Urinary bladder (tissue), 4 donors: Measurements from ENCODE around the gene SYVN1. TPM values are rescaled to one million over a fixed set of nuclear protein-coding genes. Genes with fewer than 3 reads are reported as not detected.
A peak's percentile ranks its signal among the peaks of the same experiment; 100 is the strongest.

Source experiments
- DNase-seq: peaks from one replicate; pipeline ENCODE4 v3.0.0-alpha.2; 2015; ENCODE audit errors: extremely low spot score
- H3K27ac ChIP-seq: one replicate; pipeline ENCODE4 v1.5.1; 2013; ENCODE audit warnings: low read depth, mild to moderate bottlenecking, moderate library complexity
- H3K36me3 ChIP-seq: one replicate; pipeline ENCODE4 v1.6.1; 2013; ENCODE audit warnings: mild to moderate bottlenecking, moderate library complexity; ENCODE audit not compliant: insufficient read depth
- H3K4me1 ChIP-seq: one replicate; pipeline ENCODE4 v1.6.1; 2013; ENCODE audit warnings: mild to moderate bottlenecking, moderate library complexity; ENCODE audit not compliant: insufficient read depth
- H3K4me3 ChIP-seq: one replicate; pipeline ENCODE4 v1.5.1; 2013; ENCODE audit warnings: low read depth, low read length
- WGBS: extraction: QIAGEN DNeasy Blood & Tissue Kit; methylation state at CpG from one replicate; pipeline ENCODE4 v1.1.7; 2013; 5-methylcytosine and 5-hydroxymethylcytosine counted together
- polyA plus RNA-seq: library from polyadenylated mRNA; stranded (reverse); fragments of 200-250 nt; gene quantifications from one replicate; pipeline ENCODE4 v1.2.3, GENCODE V29; 2013
- total RNA-seq: library from RNA; depleted of rRNA; stranded (reverse); fragments of >200 nt; gene quantifications from one replicate; pipeline ENCODE4 v1.2.3, GENCODE V29; 2014
- donor health status: healthy with polysubstance abuse.
- donor health status: healthy.

SYVN1 gene
- total and polyA plus RNA-seq, 2 donors = 16.2 to 29.3 TPM

DNA sequence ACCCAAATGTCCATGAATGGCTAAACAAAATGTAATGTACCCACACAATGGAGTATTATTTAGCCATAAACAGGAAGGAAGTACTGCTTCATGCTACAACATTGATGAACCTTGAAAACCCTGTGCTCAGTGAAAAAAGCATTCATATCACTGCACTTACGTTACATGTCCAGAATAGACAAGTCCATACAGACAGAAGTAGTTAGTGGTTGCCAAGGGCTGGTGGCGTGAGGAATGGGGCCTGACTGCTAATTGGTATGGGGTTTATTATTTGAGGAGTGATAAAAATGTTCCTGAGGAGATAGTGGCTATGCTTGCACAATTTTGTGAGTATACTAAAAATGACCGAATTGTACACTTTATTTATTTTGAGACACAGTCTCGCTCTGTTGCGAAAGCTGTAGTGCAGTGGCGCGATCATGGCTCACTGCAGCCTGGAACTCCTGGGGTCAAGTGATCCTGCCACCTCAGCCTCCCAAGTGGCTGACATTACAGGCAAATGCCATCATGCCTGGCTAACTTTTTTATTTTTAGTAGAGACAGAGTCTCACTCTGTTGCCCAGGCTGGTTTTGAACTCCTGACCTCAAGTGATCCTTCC lies 7.7 kb upstream of the SYVN1 start:
- H3K27ac ChIP-seq = no peak overlapping the region
- WGBS = 81% methylated on average over 7 of the region's 7 CpGs
- peaks cover 2% of the 10 kb centered on the region for H3K4me1 ChIP-seq
- no peaks in the 10 kb centered on the region for H3K36me3 ChIP-seq
- no peak overlapping the region for H3K4me3 ChIP-seq
- no peak for DNase-seq

DNA sequence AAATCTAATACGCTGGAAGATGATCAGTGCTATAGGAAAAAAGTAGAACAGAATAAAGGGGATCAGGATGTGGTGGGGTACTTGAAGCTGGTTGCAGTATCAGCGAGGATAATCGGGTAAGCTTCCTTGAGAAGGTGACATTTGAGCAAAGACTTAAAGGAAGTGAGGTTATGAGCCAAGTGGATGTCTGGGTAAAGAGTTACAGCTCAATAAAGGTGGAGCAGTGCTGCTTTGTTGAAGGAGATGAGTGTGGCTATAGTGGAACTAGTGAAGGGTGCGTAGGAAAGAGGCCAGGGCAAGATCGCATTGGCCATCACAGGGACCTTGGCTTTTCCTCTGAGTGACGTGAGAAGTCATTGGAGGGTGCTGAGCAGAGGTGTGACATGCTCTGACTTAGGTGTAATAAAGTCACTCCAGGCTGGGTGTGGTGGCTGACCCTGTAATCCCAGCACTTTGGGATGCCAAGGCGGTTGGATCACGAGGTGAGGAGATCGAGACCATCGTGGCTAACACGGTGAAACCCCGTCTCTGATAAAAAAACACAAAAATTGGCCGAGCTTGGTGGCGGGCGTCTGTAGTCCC lies 2.3 kb upstream of the SYVN1 start:
- WGBS = 85% methylated on average over 15 of the region's 15 CpGs
- H3K4me3 ChIP-seq = no peak overlapping the region
- no peaks in the 10 kb centered on the region for H3K4me1 ChIP-seq
- no peaks in the 10 kb centered on the region for H3K36me3 ChIP-seq
- H3K27ac ChIP-seq = no peak overlapping the region
- no peak for DNase-seq

DNA sequence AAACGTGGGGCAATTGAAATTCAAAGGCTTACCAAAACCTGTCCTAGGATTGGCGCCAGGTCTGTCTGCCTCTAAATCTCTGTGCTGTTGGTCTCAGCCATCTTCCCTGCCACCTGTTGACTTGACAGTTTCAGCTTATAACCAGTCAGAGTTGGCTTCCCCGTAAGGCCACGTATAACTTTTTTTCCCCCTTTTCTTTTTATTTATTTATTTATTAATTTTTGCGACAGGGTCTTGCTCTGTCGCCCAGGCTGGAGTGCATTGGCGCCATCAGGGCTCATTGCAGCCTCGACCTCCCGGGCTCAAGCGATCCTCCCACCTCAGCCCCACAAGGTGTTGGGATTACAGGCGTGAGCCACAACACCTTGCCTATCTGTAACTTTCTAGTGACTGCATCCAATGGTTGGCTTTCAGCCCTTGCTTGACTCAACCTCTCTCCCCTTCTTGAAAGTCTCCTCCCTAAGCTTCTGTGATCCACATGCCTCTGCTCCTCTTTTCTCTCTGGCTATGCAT lies 1.4 kb upstream of the SYVN1 start:
- Histone ChIP-seq H3K27ac (peak overlapping the region; percentile 62), H3K36me3 (peaks cover 4% of the 10 kb centered on the region), H3K4me3 (peak overlapping the region; percentile 87), H3K4me1 (no peaks in the 10 kb centered on the region)
- DNase-seq = no peak
- whole genome bisulfite sequencing = 46% methylated on average over 11 of the region's 11 CpGs

- 2% methylated on average over 24 of the region's 24 CpGs for WGBS
- Histone ChIP-seq H3K4me3 (peak overlapping the region; percentile 87), H3K27ac (peak overlapping the region; percentile 94), H3K4me1 (no peaks in the 10 kb centered on the region), H3K36me3 (peaks cover 4% of the 10 kb centered on the region)
- peak; percentile 95 for DNase-seq
Observed at GRCh38 chr11:65134952-65135632, 773 bp upstream of the SYVN1 start.

DNA sequence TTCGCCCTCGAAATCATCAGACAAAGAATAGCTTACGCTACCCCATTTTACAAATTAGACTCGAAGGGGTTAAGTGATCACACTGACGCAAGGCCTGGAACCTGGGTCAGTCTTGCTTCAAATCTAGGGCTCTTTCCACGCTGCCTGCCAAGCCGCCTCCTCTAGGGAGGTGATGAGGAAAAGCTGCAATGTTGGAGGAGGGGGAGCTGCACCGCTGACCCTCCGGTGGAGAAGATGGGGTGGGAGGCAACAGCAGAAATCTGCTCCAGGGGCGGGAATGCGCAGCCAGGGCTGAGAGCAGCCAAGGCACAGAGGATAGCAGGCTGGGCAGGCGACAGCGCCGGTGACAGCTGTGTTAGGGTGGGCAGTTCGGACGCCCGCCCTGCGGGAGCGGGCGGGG lies 595 bp downstream of the SYVN1 start:
- no peaks in the 10 kb centered on the region for H3K4me1 ChIP-seq
- H3K4me3 ChIP-seq = peak overlapping the region; percentile 87
- peak overlapping the region; percentile 94 for H3K27ac ChIP-seq
- WGBS = 1% methylated on average over 20 of the region's 20 CpGs
- peaks cover 11% of the 10 kb centered on the region for H3K36me3 ChIP-seq
- no peak for DNase-seq

GRCh38 chr11:65132988-65133700 lies 1.2 kb downstream of the SYVN1 start:
- H3K36me3 ChIP-seq = peaks cover 11% of the 10 kb centered on the region
- no peak overlapping the region for H3K27ac ChIP-seq
- no peaks in the 10 kb centered on the region for H3K4me1 ChIP-seq
- peak overlapping the region; percentile 87 for H3K4me3 ChIP-seq
- 41% methylated on average over 18 of the region's 18 CpGs for WGBS
- no peak for DNase-seq

DNA sequence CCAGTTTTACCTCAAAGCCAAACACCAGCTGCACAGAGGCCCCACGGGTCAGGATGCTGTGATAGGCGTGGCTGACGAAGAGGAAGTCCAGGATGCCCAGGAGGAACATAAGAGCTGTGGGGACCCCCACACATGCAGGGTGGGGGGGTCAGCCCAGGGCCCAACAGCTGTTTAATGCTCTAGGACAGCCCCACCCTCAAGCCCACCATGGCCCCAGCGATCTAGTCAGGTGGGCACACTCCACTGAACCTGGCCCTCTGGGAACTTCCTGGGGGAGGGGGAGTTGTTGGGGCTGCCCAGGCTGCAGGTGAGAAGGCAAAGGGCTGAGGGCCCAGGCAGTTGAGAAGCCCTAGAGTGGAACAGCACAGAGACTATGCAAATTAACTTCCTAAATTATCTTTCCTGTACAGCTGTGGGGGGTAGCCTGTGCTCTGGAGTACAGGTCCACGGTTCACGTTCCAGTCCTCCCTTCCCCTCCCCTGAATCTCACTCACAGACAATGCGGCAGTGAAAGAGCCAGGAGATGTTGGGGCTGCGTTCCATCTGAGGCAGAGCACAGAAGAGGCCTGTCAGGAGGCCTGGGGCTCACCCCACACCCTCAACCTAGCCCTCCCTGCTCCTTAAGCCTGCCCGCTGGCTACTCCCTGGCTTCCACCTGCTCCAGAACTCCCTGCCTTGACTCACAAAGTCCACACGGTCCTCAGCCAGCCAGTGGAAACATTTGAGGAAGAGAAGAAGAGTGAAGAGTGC lies 1.9 kb downstream of the SYVN1 start:
- H3K36me3 ChIP-seq = peaks cover 11% of the 10 kb centered on the region
- no peak overlapping the region for H3K27ac ChIP-seq

DNA sequence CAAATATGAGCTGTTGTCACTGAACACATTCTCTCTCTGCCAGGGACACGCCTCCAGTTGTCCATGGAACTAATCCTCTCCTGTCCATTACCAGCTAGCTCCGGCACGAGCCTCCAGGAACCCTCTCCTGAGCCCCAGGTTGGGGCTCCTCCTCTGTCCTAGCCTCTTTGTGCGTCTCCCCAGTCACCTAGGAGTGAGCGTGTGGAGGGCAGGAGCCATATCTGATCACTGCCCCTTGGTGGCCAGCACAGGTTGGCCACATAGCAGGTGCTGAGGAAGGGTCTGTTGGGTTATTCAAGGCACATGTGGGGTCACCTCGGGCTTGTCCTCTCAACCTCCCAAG lies 2.5 kb downstream of the SYVN1 start:
- no peaks in the 10 kb centered on the region for H3K4me1 ChIP-seq
- DNase-seq = no peak
- H3K4me3 ChIP-seq = no peak overlapping the region
- H3K36me3 ChIP-seq = peaks cover 11% of the 10 kb centered on the region
- no peak overlapping the region for H3K27ac ChIP-seq
- 78% methylated on average over 6 of the region's 6 CpGs for WGBS

More for the DNA sequence above, 1.9 kb downstream of the SYVN1 start:
- WGBS = 73% methylated on average over 10 of the region's 10 CpGs
- H3K4me1 ChIP-seq = no peaks in the 10 kb centered on the region
- DNase-seq = no peak
- H3K4me3 ChIP-seq = no peak overlapping the region

DNA sequence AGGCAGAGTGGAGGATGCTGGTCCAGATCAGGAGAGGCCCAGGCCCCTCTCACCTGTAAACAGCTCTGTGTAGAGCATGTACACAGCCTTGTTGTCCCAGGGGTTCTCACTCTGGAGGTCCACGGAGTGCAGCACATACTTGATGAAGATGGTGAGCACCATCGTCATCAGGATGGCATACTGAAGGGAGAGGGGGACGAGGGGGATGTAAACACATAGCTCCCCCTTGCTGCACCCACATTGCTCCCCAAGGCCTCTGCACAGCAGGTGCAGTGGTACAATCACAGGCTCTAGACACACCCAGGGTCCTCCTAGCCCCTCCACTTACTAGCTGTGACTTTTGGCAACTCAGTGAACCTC lies 2.9 kb downstream of the SYVN1 start:
- H3K4me1 ChIP-seq = no peaks in the 10 kb centered on the region
- WGBS = 86% methylated on average over 3 of the region's 3 CpGs
- no peak overlapping the region for H3K4me3 ChIP-seq
- DNase-seq = no peak
- H3K36me3 ChIP-seq = peaks cover 11% of the 10 kb centered on the region
- H3K27ac ChIP-seq = no peak overlapping the region

- Histone ChIP-seq H3K36me3 (peaks cover 11% of the 10 kb centered on the region), H3K27ac (no peak overlapping the region), H3K4me3 (no peak overlapping the region), H3K4me1 (no peaks in the 10 kb centered on the region)
- WGBS = 89% methylated on average over 19 of the region's 19 CpGs
- DNase-seq = no peak
Observed at GRCh38 chr11:65130631-65131416, 3.5 kb downstream of the SYVN1 start.

DNA sequence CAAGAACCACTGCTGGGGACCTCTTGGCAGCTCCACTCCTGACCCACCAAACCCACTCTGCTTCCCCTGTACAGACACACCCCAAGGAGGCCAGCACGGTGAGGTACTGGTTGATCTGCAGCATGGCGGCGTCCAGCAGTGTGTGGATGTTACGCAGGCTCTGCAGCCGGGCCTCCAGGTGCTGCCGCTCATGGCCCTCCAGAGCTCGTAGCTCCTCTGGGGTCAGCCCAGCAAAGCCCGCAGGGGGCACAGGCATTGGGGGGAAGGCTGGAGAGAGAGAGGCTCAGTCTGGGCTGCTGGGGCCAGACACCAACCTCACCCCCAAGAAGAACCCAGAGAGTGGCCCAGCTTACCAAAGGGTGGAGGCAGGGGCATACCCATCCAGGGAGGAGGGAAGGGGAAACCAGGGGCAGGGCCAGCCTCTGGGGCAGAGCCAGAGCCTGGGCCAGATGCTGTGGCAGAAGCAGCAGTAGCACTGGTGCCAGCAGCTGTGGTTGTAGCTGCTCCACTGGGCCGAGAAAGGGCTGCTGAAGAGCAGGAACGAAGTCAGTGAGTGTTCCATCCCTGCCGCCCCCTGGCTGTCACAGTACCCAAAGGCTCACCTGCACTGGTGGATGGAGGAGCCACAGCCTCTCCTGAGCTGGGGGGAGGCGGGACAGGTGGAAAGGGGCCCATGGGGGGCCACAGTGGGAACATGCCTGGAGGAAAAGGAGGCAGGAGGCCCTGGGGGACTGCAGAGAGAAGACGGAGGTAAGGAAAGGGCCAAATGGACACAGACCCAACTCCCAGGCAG lies 4.5 kb downstream of the SYVN1 start:
- Histone ChIP-seq H3K27ac (no peak overlapping the region), H3K36me3 (peaks cover 11% of the 10 kb centered on the region), H3K4me1 (no peaks in the 10 kb centered on the region), H3K4me3 (no peak overlapping the region)
- DNase-seq = no peak
- 86% methylated on average over 13 of the region's 13 CpGs for WGBS
